ENCODE results near the gene ANKFN1.

The ANKFN1 gene

GRCh38 chr17:56130631-56131030 is 22.6 kb upstream of the ANKFN1 start:
- Mint-ChIP-seq H3K27me3 (no peaks in the 10 kb centered on the region), H3K27ac (no peak overlapping the region), H3K4me3 (no peak overlapping the region), H3K9me3 (no peaks in the 10 kb centered on the region), H3K4me1 (ENCODE audit: low read depth) (no peaks in the 10 kb centered on the region), H3K36me3 (ENCODE audit: low read depth) (no peaks in the 10 kb centered on the region)

- Mint-ChIP-seq H3K4me3 (no peak overlapping the region), H3K9me3 (no peaks in the 10 kb centered on the region), H3K27ac (no peak overlapping the region), H3K4me1 (ENCODE audit: low read depth) (no peaks in the 10 kb centered on the region), H3K36me3 (ENCODE audit: low read depth) (no peaks in the 10 kb centered on the region), H3K27me3 (no peaks in the 10 kb centered on the region)
These were observed 21.8 kb upstream of the ANKFN1 start for GRCh38 chr17:56131431-56131830.

DNA sequence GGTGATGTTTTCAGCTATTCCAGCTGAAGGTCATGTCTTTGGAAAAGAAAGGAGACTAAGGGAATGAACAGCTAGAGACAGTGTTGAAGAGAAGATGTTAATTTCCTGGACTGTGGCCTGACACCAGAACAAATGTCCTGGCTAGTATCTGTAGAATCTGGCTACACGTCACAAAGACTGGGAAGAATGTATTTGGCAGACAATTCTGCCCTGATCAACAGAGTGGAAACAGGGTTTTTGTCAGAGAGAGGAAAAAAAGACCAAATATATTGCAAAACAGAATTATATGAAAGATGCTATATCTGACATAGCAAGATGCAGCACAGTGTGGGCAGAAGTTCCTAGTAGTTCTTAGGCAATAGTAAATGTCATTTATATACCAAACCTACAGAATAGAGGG is 17.0 kb upstream of the ANKFN1 start:
- H3K4me3 Mint-ChIP-seq, result no peak overlapping the region
- H3K9me3 Mint-ChIP-seq, result no peaks in the 10 kb centered on the region
- H3K27ac Mint-ChIP-seq, result no peak overlapping the region
- no peaks in the 10 kb centered on the region for H3K36me3 Mint-ChIP-seq (ENCODE audit: low read depth)
- no peaks in the 10 kb centered on the region for H3K4me1 Mint-ChIP-seq (ENCODE audit: low read depth)
- H3K27me3 Mint-ChIP-seq, result peaks cover 3% of the 10 kb centered on the region

GRCh38 chr17:56141046-56141839 is 12.0 kb upstream of the ANKFN1 start:
- H3K36me3 Mint-ChIP-seq (ENCODE audit: low read depth), result no peaks in the 10 kb centered on the region
- no peaks in the 10 kb centered on the region for H3K9me3 Mint-ChIP-seq
- no peak overlapping the region for H3K27ac Mint-ChIP-seq
- H3K4me1 Mint-ChIP-seq (ENCODE audit: low read depth), result no peaks in the 10 kb centered on the region
- H3K27me3 Mint-ChIP-seq, result peaks cover 3% of the 10 kb centered on the region
- H3K4me3 Mint-ChIP-seq, result no peak overlapping the region

- H3K4me1 Mint-ChIP-seq (ENCODE audit: low read depth), result no peaks in the 10 kb centered on the region
- H3K36me3 Mint-ChIP-seq (ENCODE audit: low read depth), result no peaks in the 10 kb centered on the region
- H3K4me3 Mint-ChIP-seq, result no peak overlapping the region
- peaks cover 3% of the 10 kb centered on the region for H3K27me3 Mint-ChIP-seq
- H3K27ac Mint-ChIP-seq, result no peak overlapping the region
- H3K9me3 Mint-ChIP-seq, result no peaks in the 10 kb centered on the region
These were observed 10.9 kb upstream of the ANKFN1 start for GRCh38 chr17:56142325-56142724.

- no peaks in the 10 kb centered on the region for H3K36me3 Mint-ChIP-seq (ENCODE audit: low read depth)
- no peaks in the 10 kb centered on the region for H3K9me3 Mint-ChIP-seq
- no peak overlapping the region for H3K27ac Mint-ChIP-seq
These were observed 10.5 kb upstream of the ANKFN1 start for GRCh38 chr17:56142781-56143180.

GRCh38 chr17:56144223-56144622 is 9.1 kb upstream of the ANKFN1 start:
- H3K27ac Mint-ChIP-seq, result no peak overlapping the region
- H3K4me3 Mint-ChIP-seq, result no peak overlapping the region
- H3K9me3 Mint-ChIP-seq, result no peaks in the 10 kb centered on the region
- H3K4me1 Mint-ChIP-seq (ENCODE audit: low read depth), result no peaks in the 10 kb centered on the region
- no peaks in the 10 kb centered on the region for H3K27me3 Mint-ChIP-seq
- no peaks in the 10 kb centered on the region for H3K36me3 Mint-ChIP-seq (ENCODE audit: low read depth)

More at GRCh38 chr17:56142781-56143180, 10.5 kb upstream of the ANKFN1 start:
- peaks cover 3% of the 10 kb centered on the region for H3K27me3 Mint-ChIP-seq
- H3K4me1 Mint-ChIP-seq (ENCODE audit: low read depth), result no peaks in the 10 kb centered on the region
- H3K4me3 Mint-ChIP-seq, result no peak overlapping the region

GRCh38 chr17:56146534-56146933 is 6.7 kb upstream of the ANKFN1 start:
- H3K27me3 Mint-ChIP-seq, result no peaks in the 10 kb centered on the region
- no peak overlapping the region for H3K4me3 Mint-ChIP-seq
- no peak overlapping the region for H3K27ac Mint-ChIP-seq

DNA sequence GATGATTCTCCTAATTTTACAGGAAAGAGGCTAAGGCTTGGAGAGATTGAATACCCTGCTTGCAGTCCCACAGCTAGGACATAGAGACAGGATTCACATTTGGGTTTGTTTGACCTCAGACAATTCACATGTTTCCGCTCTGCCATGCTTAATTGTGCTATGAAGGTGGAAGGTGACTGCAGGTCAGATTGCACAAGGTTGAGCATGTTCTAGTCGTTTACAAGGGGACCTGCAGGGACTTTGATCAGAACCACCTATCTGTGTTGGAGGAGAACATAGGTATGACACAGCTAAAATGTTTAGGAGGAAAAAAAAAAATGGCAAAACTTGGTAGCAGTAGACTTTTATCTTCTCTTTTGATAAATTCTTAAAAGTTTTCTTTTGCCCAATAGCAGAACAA is 4.9 kb upstream of the ANKFN1 start:
- Mint-ChIP-seq H3K4me3 (no peak overlapping the region), H3K9me3 (no peaks in the 10 kb centered on the region), H3K4me1 (ENCODE audit: low read depth) (no peaks in the 10 kb centered on the region), H3K27me3 (no peaks in the 10 kb centered on the region), H3K27ac (no peak overlapping the region), H3K36me3 (ENCODE audit: low read depth) (no peaks in the 10 kb centered on the region)

More at GRCh38 chr17:56146534-56146933, 6.7 kb upstream of the ANKFN1 start:
- Mint-ChIP-seq H3K36me3 (ENCODE audit: low read depth) (no peaks in the 10 kb centered on the region), H3K9me3 (no peaks in the 10 kb centered on the region), H3K4me1 (ENCODE audit: low read depth) (no peaks in the 10 kb centered on the region)

GRCh38 chr17:56149266-56150036 is 3.8 kb upstream of the ANKFN1 start:
- no peaks in the 10 kb centered on the region for H3K9me3 Mint-ChIP-seq
- H3K27me3 Mint-ChIP-seq, result no peaks in the 10 kb centered on the region
- no peak overlapping the region for H3K27ac Mint-ChIP-seq
- H3K36me3 Mint-ChIP-seq (ENCODE audit: low read depth), result no peaks in the 10 kb centered on the region
- no peaks in the 10 kb centered on the region for H3K4me1 Mint-ChIP-seq (ENCODE audit: low read depth)
- no peak overlapping the region for H3K4me3 Mint-ChIP-seq

DNA sequence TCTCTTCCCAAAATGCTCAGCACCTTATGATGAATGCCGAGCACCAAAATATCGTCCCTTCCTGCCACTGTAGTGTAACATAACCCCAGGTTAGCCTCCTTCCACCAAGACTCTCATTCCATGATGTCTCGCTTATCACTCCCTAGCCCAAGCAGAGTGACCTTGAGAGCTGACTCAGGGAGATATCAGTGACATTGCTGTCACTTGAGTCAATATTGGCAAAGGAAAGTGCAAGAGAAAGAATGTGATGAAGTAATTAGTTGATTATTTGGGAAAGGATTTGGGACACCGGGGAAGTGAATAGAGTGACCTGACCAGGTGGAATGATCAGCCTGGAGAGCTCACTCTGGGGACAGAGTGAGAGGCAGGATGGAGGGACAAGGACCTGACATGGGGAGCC is 2.6 kb upstream of the ANKFN1 start:
- Mint-ChIP-seq H3K4me1 (ENCODE audit: low read depth) (no peaks in the 10 kb centered on the region), H3K9me3 (no peaks in the 10 kb centered on the region), H3K36me3 (ENCODE audit: low read depth) (no peaks in the 10 kb centered on the region), H3K27ac (no peak overlapping the region), H3K27me3 (no peaks in the 10 kb centered on the region), H3K4me3 (no peak overlapping the region)

DNA sequence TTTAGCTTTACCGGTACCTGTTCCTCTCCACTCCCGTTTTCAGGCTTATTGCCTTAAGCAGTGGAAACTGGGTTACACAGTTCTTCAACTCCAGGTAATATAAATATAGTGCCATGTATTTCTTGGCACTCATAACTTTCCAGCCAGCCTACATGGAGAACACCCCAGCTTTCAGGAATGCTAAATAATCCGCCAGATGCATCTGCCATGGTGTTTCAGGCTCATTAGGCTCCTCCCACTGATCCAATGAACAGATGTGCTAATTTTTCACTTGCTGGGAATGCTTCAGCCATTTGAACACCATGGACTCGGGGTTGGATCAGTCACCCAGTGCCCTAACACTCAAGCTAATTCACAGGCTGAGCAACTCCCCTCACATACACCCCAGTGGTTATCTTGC is 4.6 kb downstream of the ANKFN1 start:
- no peaks in the 10 kb centered on the region for H3K4me1 Mint-ChIP-seq (ENCODE audit: low read depth)
- H3K27me3 Mint-ChIP-seq, result peaks cover 3% of the 10 kb centered on the region
- H3K27ac Mint-ChIP-seq, result no peak overlapping the region
- H3K9me3 Mint-ChIP-seq, result no peaks in the 10 kb centered on the region
- H3K36me3 Mint-ChIP-seq (ENCODE audit: low read depth), result no peaks in the 10 kb centered on the region
- no peak overlapping the region for H3K4me3 Mint-ChIP-seq

DNA sequence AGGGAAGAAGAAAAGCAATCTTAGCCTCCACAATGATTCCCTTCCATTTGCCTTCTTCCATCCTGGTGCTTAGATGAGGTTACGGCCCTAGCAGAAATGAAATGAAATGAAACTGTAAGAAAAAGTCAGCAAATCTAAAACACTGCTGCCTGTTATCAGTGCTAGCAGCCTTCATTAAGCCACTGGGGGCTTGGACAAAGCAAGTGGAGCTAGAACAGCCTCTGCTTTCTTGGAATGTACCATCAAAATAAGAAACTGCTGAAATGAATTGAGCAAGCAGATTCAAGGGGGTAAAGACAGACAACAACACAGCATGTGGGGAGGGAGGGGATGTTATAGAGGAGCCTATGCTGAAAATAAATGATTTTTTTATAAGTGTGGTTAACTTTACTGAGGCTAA is 5.1 kb downstream of the ANKFN1 start:
- no peaks in the 10 kb centered on the region for H3K9me3 Mint-ChIP-seq
- H3K27ac Mint-ChIP-seq, result no peak overlapping the region
- no peaks in the 10 kb centered on the region for H3K36me3 Mint-ChIP-seq (ENCODE audit: low read depth)

DNA sequence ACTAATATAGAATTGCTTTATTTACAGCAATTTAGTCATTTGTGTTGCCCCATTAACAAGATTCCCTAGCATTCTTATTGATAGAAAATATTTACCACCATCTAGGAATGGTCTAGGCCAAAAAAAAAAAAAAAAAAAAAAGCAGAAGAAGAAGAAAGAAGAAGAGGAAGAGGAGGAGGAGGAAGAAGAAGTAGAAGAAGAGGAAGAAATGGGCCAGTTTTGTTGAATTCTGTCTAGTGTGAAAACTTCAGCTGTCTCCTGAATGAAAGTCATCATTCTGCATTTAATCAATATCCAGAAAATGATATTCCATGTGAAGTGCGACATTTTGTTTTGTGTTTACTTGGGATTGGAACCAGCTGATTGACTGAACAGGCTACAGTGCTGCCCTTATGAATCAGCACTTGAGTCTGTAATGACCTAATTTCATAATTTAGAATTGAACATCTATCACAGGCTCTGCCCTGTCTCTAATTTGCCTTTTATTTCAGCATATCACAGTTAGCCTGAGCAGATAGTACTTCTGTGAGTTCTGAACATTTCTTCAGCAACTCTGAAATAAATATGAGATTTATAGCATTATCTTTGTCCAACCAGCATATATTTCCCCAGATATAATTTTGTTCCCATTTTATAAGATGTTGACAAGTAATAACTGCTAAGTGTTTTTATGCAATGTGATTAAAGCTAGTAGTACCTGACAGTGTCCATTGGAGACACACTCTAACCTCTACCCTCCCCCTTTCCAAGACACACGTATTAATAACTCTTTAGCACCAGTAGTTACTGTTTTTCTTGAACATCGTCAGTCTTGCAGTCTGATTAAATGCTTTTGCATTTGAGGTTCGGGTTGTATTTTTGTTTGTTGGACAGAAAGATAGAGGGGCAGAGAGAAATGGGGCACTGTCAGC is 5.9 kb downstream of the ANKFN1 start:
- no peak overlapping the region for H3K27ac Mint-ChIP-seq
- H3K9me3 Mint-ChIP-seq, result no peaks in the 10 kb centered on the region
- H3K36me3 Mint-ChIP-seq (ENCODE audit: low read depth), result no peaks in the 10 kb centered on the region
- H3K4me3 Mint-ChIP-seq, result no peak overlapping the region
- H3K4me1 Mint-ChIP-seq (ENCODE audit: low read depth), result no peaks in the 10 kb centered on the region
- peaks cover 3% of the 10 kb centered on the region for H3K27me3 Mint-ChIP-seq

More for the DNA sequence above, 5.1 kb downstream of the ANKFN1 start:
- no peak overlapping the region for H3K4me3 Mint-ChIP-seq
- no peaks in the 10 kb centered on the region for H3K4me1 Mint-ChIP-seq (ENCODE audit: low read depth)
- H3K27me3 Mint-ChIP-seq, result peaks cover 3% of the 10 kb centered on the region
